Right atrium auricular region (tissue), 2 donors: ENCODE results near the gene SEC22A. TPM values are rescaled to one million over a fixed set of nuclear protein-coding genes. Genes with fewer than 3 reads are reported as not detected.

Experiments
- DNase-seq: peaks from one replicate; pipeline ENCODE4 v3.0.0-alpha.2; 2019; ENCODE audit warnings: low spot score
- H3K27ac ChIP-seq, 2 donors: fragments of 200-600 bp; sonication (generic); 1 replicate in 1 of 2; 2 replicates in 1 of 2; pipeline ENCODE4 v1.5.1; 2016 to 2019
- H3K27me3 ChIP-seq, 2 donors: fragments of 200-600 bp; sonication (generic); one replicate each; pipeline versions ENCODE4 v1.5.1 to v1.6.0; 2017 to 2019
- H3K36me3 ChIP-seq: fragments of 200-600 bp; sonication (generic); one replicate; pipeline ENCODE4 v1.5.1; 2016
- H3K4me1 ChIP-seq, 2 donors: fragments of 200-600 bp; sonication (generic); one replicate each; pipeline versions ENCODE4 v1.5.1 to v1.6.0; 2017 to 2019
- H3K4me3 ChIP-seq, 2 donors: fragments of 200-600 bp; sonication (generic); 1 replicate in 1 of 2; 2 replicates in 1 of 2; pipeline ENCODE4 v1.5.1; 2017 to 2019; ENCODE audit warnings: mild to moderate bottlenecking in 1 of 2, moderate library complexity in 1 of 2
- H3K9me3 ChIP-seq, 2 donors: fragments of 200-600 bp; sonication (generic); one replicate each; pipeline ENCODE4 v1.5.1; 2019
- total RNA-seq, 2 donors: library from RNA; depleted of rRNA; stranded (reverse); fragments of >200 nt; gene quantifications; one replicate each; pipeline ENCODE4 v1.1.0, GENCODE V29; 2016
- TF ChIP-seq, protein P1 (sequence below), 2 donors: fragments of 200-600 bp; sonication (generic); IDR thresholded peaks; one replicate each; pipeline ENCODE4 v1.5.1; 2019; ENCODE audit warnings: antibody characterized with exemption in 2 of 2

The SEC22A gene
- total RNA-seq, 2 donors from 2014 or later: 13.7 to 24.2 TPM

DNA sequence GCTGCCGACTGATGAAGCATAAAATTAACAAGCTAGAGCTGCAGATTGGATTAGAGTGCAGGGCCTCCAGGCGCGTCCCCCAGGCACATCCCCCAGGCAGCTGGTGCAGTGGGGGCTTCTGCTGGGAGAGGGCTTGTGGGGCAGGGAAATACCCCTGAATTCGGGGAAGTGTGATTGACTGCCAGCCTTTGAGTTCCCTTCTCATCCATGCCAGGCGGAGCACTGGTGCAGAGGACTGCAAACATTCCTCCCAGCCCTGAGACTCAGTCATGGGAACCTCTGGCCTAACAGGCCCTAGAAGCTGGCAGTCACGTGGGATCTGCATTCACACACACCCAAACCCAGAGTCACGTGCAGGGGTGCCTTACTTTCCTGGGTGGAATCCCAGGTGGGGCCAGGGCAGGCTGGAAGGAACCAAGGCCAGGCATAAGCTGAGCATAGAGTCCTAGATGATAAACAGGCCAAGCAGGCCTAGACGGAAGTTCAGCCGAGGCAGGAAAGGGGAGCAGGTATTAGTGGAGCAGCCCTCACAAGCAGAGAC lies 46.2 kb upstream of the SEC22A start:
- Histone ChIP-seq H3K4me3 (no peak overlapping the region), H3K36me3 (peaks cover 36% of the 10 kb centered on the region), H3K27ac (no peak overlapping the region), H3K27me3 (no peaks in the 10 kb centered on the region), H3K9me3 (no peaks in the 10 kb centered on the region), H3K4me1 (peaks cover 0 to 25% of the 10 kb centered on the region in 2 donors)
- TF ChIP-seq, protein P1, sequence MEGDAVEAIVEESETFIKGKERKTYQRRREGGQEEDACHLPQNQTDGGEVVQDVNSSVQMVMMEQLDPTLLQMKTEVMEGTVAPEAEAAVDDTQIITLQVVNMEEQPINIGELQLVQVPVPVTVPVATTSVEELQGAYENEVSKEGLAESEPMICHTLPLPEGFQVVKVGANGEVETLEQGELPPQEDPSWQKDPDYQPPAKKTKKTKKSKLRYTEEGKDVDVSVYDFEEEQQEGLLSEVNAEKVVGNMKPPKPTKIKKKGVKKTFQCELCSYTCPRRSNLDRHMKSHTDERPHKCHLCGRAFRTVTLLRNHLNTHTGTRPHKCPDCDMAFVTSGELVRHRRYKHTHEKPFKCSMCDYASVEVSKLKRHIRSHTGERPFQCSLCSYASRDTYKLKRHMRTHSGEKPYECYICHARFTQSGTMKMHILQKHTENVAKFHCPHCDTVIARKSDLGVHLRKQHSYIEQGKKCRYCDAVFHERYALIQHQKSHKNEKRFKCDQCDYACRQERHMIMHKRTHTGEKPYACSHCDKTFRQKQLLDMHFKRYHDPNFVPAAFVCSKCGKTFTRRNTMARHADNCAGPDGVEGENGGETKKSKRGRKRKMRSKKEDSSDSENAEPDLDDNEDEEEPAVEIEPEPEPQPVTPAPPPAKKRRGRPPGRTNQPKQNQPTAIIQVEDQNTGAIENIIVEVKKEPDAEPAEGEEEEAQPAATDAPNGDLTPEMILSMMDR (IDR thresholded peaks at IDR 0.05): no peak
- DNase-seq: no peak

DNA sequence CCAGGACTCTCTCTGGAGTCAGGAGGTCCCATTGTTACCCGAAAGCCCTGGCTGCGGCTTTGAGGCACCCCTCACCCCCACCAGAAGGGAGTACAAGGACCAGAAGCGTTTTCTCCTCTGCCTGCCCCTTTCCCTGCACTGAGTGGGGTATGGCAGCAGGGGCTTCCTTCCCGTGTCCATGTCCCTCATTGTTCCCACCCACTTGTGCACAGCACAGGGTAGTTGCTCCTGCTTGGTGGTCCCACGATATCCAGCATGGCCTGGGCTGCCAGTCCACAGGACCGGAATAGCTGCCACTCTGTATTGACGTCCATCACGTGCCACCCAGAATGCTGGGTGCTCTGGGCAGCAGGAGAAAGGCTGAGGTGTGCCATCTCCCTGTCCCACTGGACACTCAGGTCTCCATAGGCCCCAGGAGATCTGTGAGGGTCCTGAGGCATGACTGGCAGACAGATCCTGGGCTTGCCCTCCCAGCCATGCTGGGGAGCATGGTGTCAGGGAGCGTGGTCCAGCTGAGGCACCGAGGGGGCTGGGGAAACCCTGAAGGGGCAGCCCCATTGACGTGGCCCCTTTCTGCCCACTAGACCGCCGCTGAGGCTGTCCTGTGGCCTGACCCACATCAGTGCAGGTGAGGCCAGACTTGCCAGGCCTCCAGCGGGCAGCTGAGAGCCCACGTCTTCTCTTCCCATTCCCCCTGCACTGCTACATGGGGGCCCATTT lies 45.3 kb upstream of the SEC22A start:
- Histone ChIP-seq H3K36me3 (peaks cover 37% of the 10 kb centered on the region), H3K4me1 (peaks cover 0 to 17% of the 10 kb centered on the region in 2 donors), H3K4me3 (no peak overlapping the region), H3K27ac (peak overlapping the region in 1 of 2 donors; percentile 62), H3K9me3 (no peaks in the 10 kb centered on the region), H3K27me3 (no peaks in the 10 kb centered on the region)
- TF ChIP-seq, protein P1 (IDR thresholded peaks at IDR 0.05): no peak
- peak; percentile 52 for DNase-seq

DNA sequence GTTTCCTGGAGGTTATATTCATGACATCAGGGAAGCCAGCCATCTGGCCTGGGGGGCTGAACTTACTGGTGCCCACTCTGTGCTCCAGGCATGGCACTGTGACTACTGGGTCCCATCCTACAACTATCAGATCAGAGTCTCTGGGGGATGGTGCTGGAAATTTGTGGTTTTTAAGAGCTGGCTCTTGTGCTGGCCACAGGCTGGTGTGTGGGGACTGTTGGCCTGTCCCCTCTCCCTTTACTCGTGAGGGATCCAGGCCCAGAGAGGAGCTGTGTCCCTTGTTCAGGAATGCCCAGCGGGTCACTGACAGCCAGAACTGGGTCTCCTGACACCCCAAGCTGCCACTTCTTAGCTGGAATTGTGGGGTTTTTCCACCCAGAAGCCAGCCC lies 44.5 kb upstream of the SEC22A start:
- TF ChIP-seq, protein P1 (IDR thresholded peaks at IDR 0.05): no peak
- H3K4me1 ChIP-seq: peaks cover 0 to 17% of the 10 kb centered on the region in 2 donors
- H3K9me3 ChIP-seq: no peaks in the 10 kb centered on the region
- no peaks in the 10 kb centered on the region for H3K27me3 ChIP-seq
- DNase-seq: no peak
- no peak overlapping the region for H3K4me3 ChIP-seq
- H3K27ac ChIP-seq: peak overlapping the region; percentile 17 to 62
- H3K36me3 ChIP-seq: peaks cover 45% of the 10 kb centered on the region

DNA sequence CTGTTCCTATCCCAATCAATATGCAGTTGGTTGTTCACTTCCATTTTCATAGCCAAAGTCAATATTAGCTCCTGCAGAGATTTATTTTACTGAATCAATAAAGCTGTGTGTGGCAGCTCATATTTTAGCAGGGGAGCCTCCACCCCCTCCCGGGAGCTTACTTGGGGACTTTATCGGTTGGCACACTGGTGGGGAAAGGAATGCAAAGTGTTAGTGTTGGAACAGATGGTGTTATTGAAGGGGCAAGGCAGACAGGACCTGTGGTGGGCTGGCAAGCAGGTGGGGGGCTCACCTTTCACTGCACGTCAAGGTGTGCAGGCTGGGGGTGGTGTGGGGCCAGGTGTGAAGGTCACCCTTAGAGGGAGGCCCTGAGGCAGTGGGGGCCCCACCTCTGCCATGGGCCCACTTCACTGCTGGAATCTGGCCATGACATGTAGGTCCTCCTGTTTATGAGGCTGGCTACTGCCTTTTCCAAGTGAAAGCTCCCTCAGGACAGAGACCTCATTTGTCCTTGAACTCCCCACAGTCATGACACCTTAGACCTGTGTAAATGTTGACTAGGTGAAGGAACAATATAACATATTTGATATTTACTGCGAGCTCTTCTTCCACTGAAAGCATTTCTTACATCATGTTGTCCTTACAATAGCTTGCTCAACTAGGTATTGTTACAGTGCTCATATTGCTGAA lies 44.0 kb upstream of the SEC22A start:
- H3K27ac ChIP-seq: peak overlapping the region; percentile 17 to 62
- H3K27me3 ChIP-seq: no peaks in the 10 kb centered on the region
- no peaks in the 10 kb centered on the region for H3K9me3 ChIP-seq
- DNase-seq: no peak
- TF ChIP-seq, protein P1 (IDR thresholded peaks at IDR 0.05): no peak
- H3K4me3 ChIP-seq: no peak overlapping the region
- H3K36me3 ChIP-seq: peaks cover 43% of the 10 kb centered on the region
- H3K4me1 ChIP-seq: peaks cover 0 to 17% of the 10 kb centered on the region in 2 donors

DNA sequence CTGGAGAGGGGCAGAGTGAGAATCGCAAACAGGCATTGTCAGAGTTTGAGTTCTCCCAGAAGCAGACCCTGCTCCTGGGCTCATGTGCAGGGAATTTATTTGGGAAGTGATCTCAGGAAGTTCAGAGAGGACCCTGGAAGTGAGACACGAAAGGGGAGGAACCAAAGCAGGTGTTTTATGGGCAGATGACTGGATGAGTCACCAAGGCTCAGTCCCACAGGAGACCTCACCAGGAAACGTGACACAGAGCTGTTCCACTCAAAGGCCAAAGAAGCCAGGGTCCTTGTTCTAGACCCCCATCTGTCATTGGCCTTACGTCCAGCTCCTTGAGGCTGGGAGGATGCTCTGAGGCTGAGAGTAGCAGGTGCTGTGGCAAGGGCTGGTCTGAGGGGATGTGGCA lies 43.4 kb upstream of the SEC22A start:
- Histone ChIP-seq H3K4me1 (peaks cover 0 to 17% of the 10 kb centered on the region in 2 donors), H3K4me3 (no peak overlapping the region), H3K27me3 (no peaks in the 10 kb centered on the region), H3K9me3 (no peaks in the 10 kb centered on the region), H3K36me3 (peaks cover 43% of the 10 kb centered on the region), H3K27ac (peak overlapping the region in 1 of 2 donors; percentile 62)
- TF ChIP-seq, protein P1 (IDR thresholded peaks at IDR 0.05): no peak
- DNase-seq: no peak
